HepG2 (cell line): ENCODE measurements around the gene PTH2. TPM values are rescaled to one million over a fixed set of nuclear protein-coding genes. Genes with fewer than 3 reads are reported as not detected.

Experiments used
- ATAC-seq: fragments of 200-7000 bp; cut with Tn5 transposase; 3 replicates; pipeline ENCODE4 v1.9.1; 2020; ENCODE audit warnings: mild to moderate bottlenecking, moderate library complexity
- BruUV-seq: library from RNA; stranded (reverse); fragments of 400-500 nt; replicated peaks from 2 replicates; lab custom pipeline; 2021; lab: Mats Ljungman, UMichigan
- CTCF ChIA-PET: fragments of 300-600 bp; formaldehyde crosslinking; extraction: SDS; loops from one replicate; lab custom pipeline; 2021; ENCODE audit warnings: low total read pairs, inconsistent platforms, low intra/inter-chr PET ratio; lab: Yijun Ruan, JAX
- POLR2A ChIA-PET: fragments of 350-600 bp; sonication (Branson Sonifier 250); formaldehyde crosslinking; loops from one replicate; lab custom pipeline; 2020; ENCODE audit warnings: antibody characterized with exemption, inconsistent platforms; lab: Yijun Ruan, JAX
- DNase-seq: peaks from one replicate; pipeline ENCODE4 v3.0.0-alpha.2; 2015; ENCODE audit warnings: low spot score
- FAIRE-seq: peaks from 3 replicates; lab custom pipeline; 2011; peaks lifted over from hg19 to GRCh38; lab: Jason Lieb, UNC
- H2AFZ ChIP-seq: one replicate; pipeline ENCODE4 v1.6.1; 2011; ENCODE audit warnings: low read length, inconsistent platforms
- H3K27ac ChIP-seq: fragments of 300-600 bp; 3 replicates; pipeline ENCODE4 v1.8.0; 2011; ENCODE audit warnings: mixed run types, mild to moderate bottlenecking, mixed read lengths, low read length, inconsistent platforms; ENCODE audit not compliant: insufficient read depth; ENCODE audit errors: extremely low read length
- H3K27me3 ChIP-seq, 2 experiments: fragments of 200-600 bp in 1 of 2; 2 replicates in 1 of 2; 3 replicates in 1 of 2; pipeline versions ENCODE4 v1.6.0 to v1.8.0; 2011; ENCODE audit warnings: low read length in 2 of 2, mild to moderate bottlenecking in 2 of 2, moderate library complexity in 2 of 2, inconsistent platforms in 1 of 2; ENCODE audit not compliant: insufficient read depth in 2 of 2, control insufficient read depth in 1 of 2
- H3K36me3 ChIP-seq, 2 experiments: fragments of 200-600 bp in 1 of 2; replicated peaks in 1 of 2; 2 replicates in 1 of 2; 3 replicates in 1 of 2; pipeline versions ENCODE4 v1.5.1 to v1.8.0; 2011; ENCODE audit warnings: low read length in 2 of 2, inconsistent platforms in 1 of 2; ENCODE audit not compliant: insufficient read depth in 2 of 2, control insufficient read depth in 1 of 2
- H3K4me1 ChIP-seq: 2 replicates; pipeline ENCODE4 v1.5.1; 2012; ENCODE audit warnings: low read length, inconsistent platforms; ENCODE audit not compliant: insufficient read depth
- H3K4me2 ChIP-seq: 2 replicates; pipeline ENCODE4 v1.6.0; 2011; ENCODE audit warnings: low read depth, low read length, inconsistent platforms
- H3K4me3 ChIP-seq, 3 experiments: fragments of 200-600 bp in 1 of 3; sonication (generic), shearing (Covaris generic) in 1 of 3; replicated peaks in 1 of 3; 2 replicates each; pipeline ENCODE4 v1.5.1; 2011 to 2016; ENCODE audit warnings: low read length in 3 of 3, inconsistent platforms in 2 of 3, low read depth in 2 of 3, mild to moderate bottlenecking in 2 of 3, control low read depth in 1 of 3, mixed read lengths in 1 of 3; ENCODE audit not compliant: insufficient read depth in 1 of 3
- H3K79me2 ChIP-seq: one replicate; pipeline ENCODE4 v1.6.1; 2011; ENCODE audit warnings: low read length, inconsistent platforms; ENCODE audit not compliant: insufficient read depth
- H3K9ac ChIP-seq: 2 replicates; pipeline ENCODE4 v1.6.0; 2011; ENCODE audit warnings: mild to moderate bottlenecking, low read depth, low read length, inconsistent platforms; ENCODE audit not compliant: insufficient read depth
- H3K9me3 ChIP-seq: 2 replicates; pipeline ENCODE4 v1.5.1; 2012; ENCODE audit warnings: mild to moderate bottlenecking, low read length
- H4K20me1 ChIP-seq: 2 replicates; pipeline ENCODE4 v1.6.0; 2011; ENCODE audit warnings: inconsistent platforms, mild to moderate bottlenecking, low read length, moderate library complexity; ENCODE audit not compliant: insufficient read depth
- DMAP1 ChIP-seq: IDR thresholded peaks from 2 replicates; pipeline ENCODE4 v1.6.1; 2016
- DNMT3B ChIP-seq: conservative IDR thresholded peaks from 2 replicates; pipeline ENCODE4 v1.6.1; 2016; ENCODE audit warnings: missing biosample characterization, control low read depth
- EHMT2 ChIP-seq: fragments of 200-600 bp; sonication (generic); IDR thresholded peaks from 2 replicates; pipeline ENCODE4 v1.7.0; 2017; ENCODE audit warnings: antibody characterized with exemption, low read depth, low read length, borderline replicate concordance
- MIER2 ChIP-seq: IDR thresholded peaks from 2 replicates; pipeline ENCODE4 v1.6.1; 2016; ENCODE audit warnings: missing biosample characterization, missing genetic modification reagents
- RFX1 ChIP-seq: fragments of 450-650 bp; IDR thresholded peaks from 2 replicates; pipeline ENCODE4 v1.6.1; 2017
- SMC3 ChIP-seq: IDR thresholded peaks from 2 replicates; pipeline ENCODE4 v1.6.1; 2011; ENCODE audit warnings: low read length, improper control_type of control experiment
- SRSF9 ChIP-seq: fragments of 200-400 bp; formaldehyde crosslinking; IDR thresholded peaks from 2 replicates; pipeline ENCODE4 v1.6.1; 2018; ENCODE audit warnings: borderline replicate concordance, mild to moderate bottlenecking, low read depth, low read length; ENCODE audit not compliant: insufficient read depth, poor library complexity, severe bottlenecking
- ZNF407 ChIP-seq: sonication (generic); formaldehyde crosslinking; IDR thresholded peaks from one replicate; pipeline ENCODE4 v1.5.1; 2020; ENCODE audit warnings: mild to moderate bottlenecking, missing genetic modification reagents; ENCODE audit errors: not compliant biosample characterization
- ZNF441 ChIP-seq: sonication (generic); formaldehyde crosslinking; IDR thresholded peaks from 2 replicates; pipeline ENCODE4 v1.7.0; 2021; ENCODE audit warnings: missing genetic modification reagents, borderline replicate concordance
- WGBS: methylation state at CpG from one replicate; pipeline ENCODE4 v1.1.6; 2017; ENCODE audit warnings: low lambda C conversion rate; 5-methylcytosine and 5-hydroxymethylcytosine counted together
- in situ Hi-C: cut with HindIII; loops from 2 replicates; pipeline ENCODE4 v1.10.0; 2017; ENCODE audit warnings: low pct_unique_long_range_greater_than_20kb; ENCODE audit not compliant: extremely low pct_ligation_motif_present
- intact Hi-C: fragments of 100-400 bp; cut with micrococcal nuclease; formaldehyde crosslinking; loops from one replicate; pipeline ENCODE4 v1.10.0; 2022; ENCODE audit not compliant: unreplicated experiment
- polyA plus RNA-seq, 8 experiments: library from polyadenylated mRNA; depleted of rRNA in 3 of 8; stranded (reverse) in 7 of 8; unstranded in 1 of 8; fragments of >200 nt; fragmentation: Illumina TruSeq in 4 of 8; extraction: Trizol in 4 of 8; gene quantifications; 2 replicates each; pipeline versions ENCODE4 v1.2.1 to v1.2.3, GENCODE V29; 2011 to 2016; ENCODE audit warnings: low read depth in 4 of 8, missing spikeins in 1 of 8, mixed read lengths in 1 of 8; ENCODE audit not compliant: insufficient read depth in 1 of 8
- total RNA-seq, 5 experiments: library from RNA; depleted of rRNA; stranded (reverse); fragments of >200 nt; fragmentation: Illumina TruSeq; extraction: Trizol; gene quantifications; 2 replicates each; pipeline ENCODE4 v1.2.3, GENCODE V29; 2016; ENCODE audit warnings: low read depth in 1 of 5

Gene PTH2
- total and polyA plus RNA-seq, 2 of the 13 experiments (the other 11 are each of a cell fraction or from before 2014, with no cell fraction given), result not detected

GRCh38 chr19:49393881-49394280, 29.4 kb downstream of the PTH2 start:
- Histone ChIP-seq H3K4me3 (no peak overlapping the region), H3K9ac (no peak overlapping the region), H3K4me2 (no peak overlapping the region), H4K20me1 (no peaks in the 10 kb centered on the region), H3K9me3 (no peaks in the 10 kb centered on the region), H3K36me3 (no peaks in the 10 kb centered on the region), H2AFZ (no peak overlapping the region), H3K4me1 (0 out of 2 replicates have a peak, but pooled peaks cover 2% of the 10 kb centered on the region), H3K79me2 (no peaks in the 10 kb centered on the region), H3K27ac (no peak overlapping the region), H3K27me3 (peaks cover 7 to 53% of the 10 kb centered on the region in 2 experiments)
- 40% methylated on average over 5 of the region's 5 CpGs for WGBS
- in situ Hi-C loops, result loop anchor here (5.0 kb wide), 1 partner anchor 33 kb away; the partner anchor contains the start of gene GFY
- FAIRE-seq (no peak), DNase-seq (no peak), ATAC-seq (no peak)
- POLR2A ChIA-PET, result no interaction called here
- CTCF ChIA-PET, result interaction anchor here (3.3 kb wide), 1 partner anchor 49 kb away, joined by 45 read pairs; no protein-coding TSS in a partner anchor
- TF ChIP-seq MIER2 (CRISPR knock-in tag) (no peak), DNMT3B (CRISPR knock-in tag) (no peak), SRSF9 (no peak), ZNF407 (no peak), RFX1 (no peak), SMC3 (no peak), DMAP1 (CRISPR knock-in tag) (no peak), ZNF441 (CRISPR knock-in tag) (no peak), EHMT2 (no peak)
- intact Hi-C loops, result loop anchor here (5.0 kb wide), 1 partner anchor 33 kb away; the partner anchor contains the start of gene GFY
- no TSS peak for BruUV-seq
